ENCODE measurements around the gene STARD8.
"Not testable (repeated sequence)": the region's sequence is repeated elsewhere in the genome, so short reads cannot be mapped to it uniquely, and the experiment has no call there.

STARD8 gene

GRCh38 chrX:68648960-68649359 is 1.5 kb downstream of the STARD8 start:
- no peak for TF ChIP-seq CTCF (IDR thresholded peaks at IDR 0.05; ENCODE audit: low read length, missing control alignments)
- DNase-seq (ENCODE audit: low read depth) = peak; percentile 23
- H3K4me3 ChIP-seq (replicated peaks; ENCODE audit: low read depth, low read length) = no peak overlapping the region

GRCh38 chrX:68650491-68650890 is 3.0 kb downstream of the STARD8 start:
- DNase-seq (ENCODE audit: low read depth) = peak; percentile 19
- H3K4me3 ChIP-seq (replicated peaks; ENCODE audit: low read depth, low read length) = no peak overlapping the region
- no peak for TF ChIP-seq CTCF (IDR thresholded peaks at IDR 0.05; ENCODE audit: low read length, missing control alignments)

- DNase-seq (ENCODE audit: low read depth) = no peak
- no peak overlapping the region for H3K4me3 ChIP-seq (replicated peaks; ENCODE audit: low read depth, low read length)
- TF ChIP-seq CTCF (IDR thresholded peaks at IDR 0.05; ENCODE audit: low read length, missing control alignments) = no peak
These were observed 3.6 kb downstream of the STARD8 start for GRCh38 chrX:68651110-68651509.

GRCh38 chrX:68652326-68653170 is 5.1 kb downstream of the STARD8 start:
- H3K4me3 ChIP-seq (replicated peaks; ENCODE audit: low read depth, low read length) = no peak overlapping the region
- TF ChIP-seq CTCF (IDR thresholded peaks at IDR 0.05; ENCODE audit: low read length, missing control alignments) = no peak
- DNase-seq (ENCODE audit: low read depth) = peak; percentile 36

- H3K4me3 ChIP-seq (replicated peaks; ENCODE audit: low read depth, low read length) = no peak overlapping the region
- no peak for TF ChIP-seq CTCF (IDR thresholded peaks at IDR 0.05; ENCODE audit: low read length, missing control alignments)
- no peak for DNase-seq (ENCODE audit: low read depth)
These were observed 7.2 kb downstream of the STARD8 start for GRCh38 chrX:68654693-68655092.

GRCh38 chrX:68656473-68656872 is 9.0 kb downstream of the STARD8 start:
- DNase-seq (ENCODE audit: low read depth); H3K4me3 ChIP-seq (replicated peaks; ENCODE audit: low read depth, low read length): not testable (repeated sequence)

GRCh38 chrX:68658530-68658929 is 11.1 kb downstream of the STARD8 start:
- H3K4me3 ChIP-seq (replicated peaks; ENCODE audit: low read depth, low read length) = no peak overlapping the region
- no peak for TF ChIP-seq CTCF (IDR thresholded peaks at IDR 0.05; ENCODE audit: low read length, missing control alignments)
- DNase-seq (ENCODE audit: low read depth) = no peak

All from fibroblast of pulmonary artery (primary cell).